Thyroid gland (tissue), 4 donors: ENCODE results near the gene ZNF260.

Experiments used
- CTCF ChIP-seq, 6 experiments: fragments of 200-600 bp in 3 of 6; fragments of 450-650 bp in 3 of 6; sonication (generic) in 3 of 6; IDR thresholded peaks; one replicate each; pipeline ENCODE4 v1.5.1; 2016 to 2019; ENCODE audit warnings: antibody characterized with exemption in 6 of 6, mild to moderate bottlenecking in 2 of 6, inconsistent platforms in 1 of 6, moderate library complexity in 1 of 6
- POLR2A ChIP-seq, 2 donors: fragments of 450-650 bp; IDR thresholded peaks; one replicate each; pipeline ENCODE4 v1.6.1; 2017; ENCODE audit warnings: antibody characterized with exemption in 2 of 2, mild to moderate bottlenecking in 2 of 2, moderate library complexity in 1 of 2

- no peak for TF ChIP-seq POLR2A (IDR thresholded peaks at IDR 0.05)
- TF ChIP-seq CTCF (IDR thresholded peaks at IDR 0.05): no peak
Observed at GRCh38 chr19:36526581-36526980, 1.5 kb downstream of the ZNF260 start.
